Smooth muscle cell (in vitro differentiated cells): ENCODE results near the gene C2orf81. TPM values are rescaled to one million over a fixed set of nuclear protein-coding genes. Genes with fewer than 3 reads are reported as not detected.
"Not testable (repeated sequence)": the region's sequence is repeated elsewhere in the genome, so short reads cannot be mapped to it uniquely, and the experiment has no call there.

Experiments
- DNase-seq: peaks from one replicate; lab custom pipeline; 2025; ENCODE audit not compliant: unreplicated experiment; lab: John Stamatoyannopoulos, UW
- H2AFZ ChIP-seq: fragments of 200-600 bp; sonication (generic); 2 replicates; pipeline ENCODE4 v1.6.0; 2016; ENCODE audit warnings: antibody characterized with exemption, low read depth, mild to moderate bottlenecking
- H3F3A ChIP-seq: fragments of 200-600 bp; sonication (generic); 2 replicates; pipeline ENCODE4 v1.6.0; 2017; ENCODE audit warnings: antibody characterized with exemption, low read depth
- H3K27ac ChIP-seq: fragments of 200-600 bp; sonication (generic); 2 replicates; pipeline ENCODE4 v1.5.1; 2016; ENCODE audit warnings: low read depth, mild to moderate bottlenecking
- H3K27me3 ChIP-seq: fragments of 200-600 bp; sonication (generic); 2 replicates; pipeline ENCODE4 v1.6.1; 2016; ENCODE audit warnings: low read depth, mild to moderate bottlenecking
- H3K36me3 ChIP-seq: fragments of 200-600 bp; sonication (generic); 2 replicates; pipeline ENCODE4 v1.5.1; 2016; ENCODE audit warnings: low read depth
- H3K4me1 ChIP-seq: fragments of 200-600 bp; sonication (generic); 2 replicates; pipeline ENCODE4 v1.5.1; 2016; ENCODE audit warnings: low read depth
- H3K4me2 ChIP-seq: fragments of 200-600 bp; sonication (generic); 2 replicates; pipeline ENCODE4 v1.6.0; 2016; ENCODE audit warnings: mild to moderate bottlenecking
- H3K4me3 ChIP-seq: fragments of 200-600 bp; sonication (generic); 2 replicates; pipeline ENCODE4 v1.5.1; 2016; ENCODE audit warnings: mild to moderate bottlenecking
- H3K79me2 ChIP-seq: fragments of 200-600 bp; sonication (generic); 2 replicates; pipeline ENCODE4 v1.6.0; 2016; ENCODE audit warnings: low read depth, mild to moderate bottlenecking
- H3K9ac ChIP-seq: fragments of 200-600 bp; sonication (generic); 2 replicates; pipeline ENCODE4 v1.6.0; 2016; ENCODE audit warnings: low read depth
- H3K9me3 ChIP-seq: fragments of 200-600 bp; sonication (generic); replicated peaks from 2 replicates; pipeline ENCODE4 v1.5.1; 2016; ENCODE audit warnings: low read depth
- H4K20me1 ChIP-seq: fragments of 200-600 bp; sonication (generic); 2 replicates; pipeline ENCODE4 v1.6.0; 2016; ENCODE audit warnings: low read depth
- CTCF ChIP-seq: fragments of 200-600 bp; sonication (generic); IDR thresholded peaks from 2 replicates; pipeline ENCODE4 v1.5.1; 2017; ENCODE audit warnings: borderline replicate concordance, mild to moderate bottlenecking, antibody characterized with exemption; ENCODE audit not compliant: insufficient read depth, poor library complexity, severe bottlenecking
- WGBS: methylation state at CpG from one replicate; pipeline ENCODE4 v1.1.7; 2016; ENCODE audit warnings: low lambda C conversion rate; 5-methylcytosine and 5-hydroxymethylcytosine counted together
- polyA plus RNA-seq: library from polyadenylated mRNA; unstranded; fragments of >200 nt; fragmentation: Nextera tagmentation; extraction: Ambion mirVana; gene quantifications from 2 replicates; pipeline ENCODE4 v1.2.1, GENCODE V29; 2016
- total RNA-seq: library from RNA; depleted of rRNA; stranded (reverse); fragments of >200 nt; gene quantifications from 2 replicates; pipeline ENCODE4 v1.2.3, GENCODE V29; 2014

The C2orf81 gene
- total and polyA plus RNA-seq, 2 experiments from 2014 or later: 1.3 to 3.5 TPM

- no peak for DNase-seq
- TF ChIP-seq CTCF: no peak
- Histone ChIP-seq H3K79me2 (no peaks in the 10 kb centered on the region), H3K4me1 (no peaks in the 10 kb centered on the region), H3K4me3 (no peak overlapping the region), H3K9me3 (no peaks in the 10 kb centered on the region), H2AFZ (no peak overlapping the region), H3F3A (peaks cover 8% of the 10 kb centered on the region), H3K9ac (no peak overlapping the region), H4K20me1 (no peaks in the 10 kb centered on the region), H3K27ac (no peak overlapping the region), H3K27me3 (no peaks in the 10 kb centered on the region), H3K36me3 (no peaks in the 10 kb centered on the region), H3K4me2 (no peak overlapping the region)
- 79% methylated on average over 2 of the region's 2 CpGs for WGBS
Measured at GRCh38 chr2:74448771-74449170, 27.4 kb upstream of the C2orf81 start.

- no peak overlapping the region for H3K4me3 ChIP-seq
- no peak overlapping the region for H3K9ac ChIP-seq
- WGBS: 95% methylated on average over 5 of the region's 5 CpGs
- H3K27me3 ChIP-seq: no peaks in the 10 kb centered on the region
- H2AFZ ChIP-seq: no peak overlapping the region
- no peaks in the 10 kb centered on the region for H3K36me3 ChIP-seq
- no peak for DNase-seq
- no peaks in the 10 kb centered on the region for H3K79me2 ChIP-seq
- H3F3A ChIP-seq: peaks cover 5% of the 10 kb centered on the region
- H3K4me1 ChIP-seq: no peaks in the 10 kb centered on the region
- no peaks in the 10 kb centered on the region for H3K9me3 ChIP-seq
- H4K20me1 ChIP-seq: no peaks in the 10 kb centered on the region
- no peak overlapping the region for H3K27ac ChIP-seq
- no peak overlapping the region for H3K4me2 ChIP-seq
- no peak for TF ChIP-seq CTCF
Measured at GRCh38 chr2:74447230-74447999, 26.0 kb upstream of the C2orf81 start.

GRCh38 chr2:74444498-74445318 is 23.3 kb upstream of the C2orf81 start:
- Histone ChIP-seq H3K79me2 (peaks cover 8% of the 10 kb centered on the region), H3K36me3 (no peaks in the 10 kb centered on the region), H4K20me1 (peaks cover under 1% of the 10 kb centered on the region), H3K9me3 (no peaks in the 10 kb centered on the region), H2AFZ (no peak overlapping the region), H3K4me2 (peak overlapping the region; percentile 37), H3K9ac (no peak overlapping the region), H3K27ac (peak overlapping the region; percentile 63), H3K27me3 (no peaks in the 10 kb centered on the region), H3K4me1 (peaks cover 1% of the 10 kb centered on the region), H3K4me3 (no peak overlapping the region), H3F3A (peaks cover 15% of the 10 kb centered on the region)
- DNase-seq: no peak
- no peak for TF ChIP-seq CTCF
- WGBS: 28% methylated on average over 5 of the region's 5 CpGs

- Histone ChIP-seq H3K4me3 (peak overlapping the region; percentile 61), H3K9ac (peak overlapping the region; percentile 82), H2AFZ (peak overlapping the region; percentile 93), H3K4me2 (peak overlapping the region; percentile 96), H3K79me2 (peaks cover 28% of the 10 kb centered on the region), H3F3A (peaks cover 15% of the 10 kb centered on the region), H4K20me1 (peaks cover 21% of the 10 kb centered on the region), H3K27ac (peak overlapping the region; percentile 93), H3K4me1 (peaks cover 19% of the 10 kb centered on the region)
- not testable (repeated sequence) for DNase-seq, H3K36me3 ChIP-seq, H3K9me3 ChIP-seq, H3K27me3 ChIP-seq
- WGBS: 86% methylated on average over 16 of the region's 16 CpGs
Measured at GRCh38 chr2:74442483-74443297, 21.3 kb upstream of the C2orf81 start.
